Endothelial cell of umbilical vein (primary cell): ENCODE results near the gene DNAH6.

Experiments used
- EZH2 ChIP-seq: IDR thresholded peaks from 2 replicates; pipeline ENCODE4 v1.6.1; 2012; ENCODE audit warnings: borderline replicate concordance, low read depth, mild to moderate bottlenecking, moderate library complexity, low read length, inconsistent platforms; ENCODE audit not compliant: severe bottlenecking
- GATA2 ChIP-seq: IDR thresholded peaks from 2 replicates; pipeline ENCODE4 v1.7.0; 2011; ENCODE audit warnings: low read depth, mild to moderate bottlenecking, moderate library complexity, mixed read lengths, low read length; ENCODE audit not compliant: insufficient read length, insufficient read depth
- JUN ChIP-seq: IDR thresholded peaks from 2 replicates; pipeline ENCODE4 v1.6.1; 2011; ENCODE audit warnings: borderline replicate concordance, low read depth; ENCODE audit not compliant: insufficient read length, insufficient read depth
- POLR2A ChIP-seq: IDR thresholded peaks from 2 replicates; pipeline ENCODE4 v1.6.1; 2012; ENCODE audit warnings: low read depth, mild to moderate bottlenecking, control low read depth, low read length
- POLR2AphosphoS5 ChIP-seq: IDR thresholded peaks from 2 replicates; pipeline ENCODE4 v1.6.1; 2012; ENCODE audit warnings: low read depth, mild to moderate bottlenecking, control low read depth, low read length, moderate library complexity; ENCODE audit not compliant: insufficient read depth
- TF ChIP-seq, protein P1 (sequence below), 2 donors: IDR thresholded peaks; 1 replicate in 1 of 2; 2 replicates in 1 of 2; pipeline ENCODE4 v1.5.1; 2011; ENCODE audit warnings: low read length in 2 of 2, mild to moderate bottlenecking in 2 of 2, moderate library complexity in 2 of 2, control low read depth in 1 of 2, inconsistent platforms in 1 of 2, low read depth in 1 of 2; ENCODE audit not compliant: insufficient read depth in 1 of 2; ENCODE audit errors: extremely low read depth in 1 of 2
- TF ChIP-seq, protein P2 (sequence below): IDR thresholded peaks from 2 replicates; pipeline ENCODE4 v1.6.1; 2011; ENCODE audit not compliant: insufficient read depth, insufficient read length

GRCh38 chr2:84846741-84847142, 330.4 kb downstream of the DNAH6 start:
- TF ChIP-seq EZH2 = no peak
- TF ChIP-seq, protein P1, sequence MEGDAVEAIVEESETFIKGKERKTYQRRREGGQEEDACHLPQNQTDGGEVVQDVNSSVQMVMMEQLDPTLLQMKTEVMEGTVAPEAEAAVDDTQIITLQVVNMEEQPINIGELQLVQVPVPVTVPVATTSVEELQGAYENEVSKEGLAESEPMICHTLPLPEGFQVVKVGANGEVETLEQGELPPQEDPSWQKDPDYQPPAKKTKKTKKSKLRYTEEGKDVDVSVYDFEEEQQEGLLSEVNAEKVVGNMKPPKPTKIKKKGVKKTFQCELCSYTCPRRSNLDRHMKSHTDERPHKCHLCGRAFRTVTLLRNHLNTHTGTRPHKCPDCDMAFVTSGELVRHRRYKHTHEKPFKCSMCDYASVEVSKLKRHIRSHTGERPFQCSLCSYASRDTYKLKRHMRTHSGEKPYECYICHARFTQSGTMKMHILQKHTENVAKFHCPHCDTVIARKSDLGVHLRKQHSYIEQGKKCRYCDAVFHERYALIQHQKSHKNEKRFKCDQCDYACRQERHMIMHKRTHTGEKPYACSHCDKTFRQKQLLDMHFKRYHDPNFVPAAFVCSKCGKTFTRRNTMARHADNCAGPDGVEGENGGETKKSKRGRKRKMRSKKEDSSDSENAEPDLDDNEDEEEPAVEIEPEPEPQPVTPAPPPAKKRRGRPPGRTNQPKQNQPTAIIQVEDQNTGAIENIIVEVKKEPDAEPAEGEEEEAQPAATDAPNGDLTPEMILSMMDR (IDR thresholded peaks at IDR 0.05; ENCODE audit: extremely low read depth in 1 of 2, insufficient read depth in 1 of 2, low read depth in 1 of 2, low read length in 2 of 2) = no peak
- TF ChIP-seq POLR2A = no peak
- TF ChIP-seq, protein P2, sequence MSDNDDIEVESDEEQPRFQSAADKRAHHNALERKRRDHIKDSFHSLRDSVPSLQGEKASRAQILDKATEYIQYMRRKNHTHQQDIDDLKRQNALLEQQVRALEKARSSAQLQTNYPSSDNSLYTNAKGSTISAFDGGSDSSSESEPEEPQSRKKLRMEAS = no peak
- no peak for TF ChIP-seq POLR2AphosphoS5
- TF ChIP-seq GATA2 = no peak
- no peak for TF ChIP-seq JUN
